T-helper 1 cell (primary cell): ENCODE results near the gene TCF4.

ENCODE experiments used
- DNase-seq, 5 donors: peaks; one replicate each; pipeline ENCODE4 v3.0.0-alpha.2; 2012 to 2020

TCF4 gene

GRCh38 chr18:55404832-55405465 is 183.0 kb downstream of the TCF4 start:
- no peak for DNase-seq

DNA sequence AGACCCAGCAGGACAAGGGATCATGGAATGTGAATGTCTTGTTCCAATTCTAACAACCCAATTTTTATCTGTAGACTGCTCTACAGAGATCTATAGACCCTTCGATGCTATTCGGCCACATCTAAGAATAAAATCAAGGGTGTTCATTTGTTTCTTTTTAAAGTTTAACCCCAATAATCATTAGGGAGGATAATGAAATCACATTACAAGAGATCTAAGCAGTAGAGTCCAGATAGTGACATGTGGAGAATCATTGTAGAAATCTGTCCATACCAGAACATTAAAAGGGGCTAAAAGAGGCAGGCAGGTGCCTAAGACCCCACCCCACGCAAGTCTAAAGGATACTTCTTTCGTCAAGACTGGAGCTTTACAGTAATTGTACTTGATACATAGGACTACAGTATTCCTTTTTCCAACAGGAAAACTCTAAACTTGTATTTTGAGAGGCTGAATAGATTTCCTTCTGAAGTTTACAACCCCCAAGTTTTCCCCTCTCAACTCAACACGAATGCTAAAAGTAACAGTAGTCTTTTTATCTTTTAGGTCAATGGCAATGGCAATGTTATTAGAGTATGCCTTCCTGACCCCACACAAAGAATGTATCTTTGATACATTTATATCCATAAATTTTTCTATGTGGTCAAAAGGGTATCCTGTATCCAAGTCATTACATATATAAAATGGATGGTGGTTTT is 183.7 kb downstream of the TCF4 start:
- DNase-seq = no peak

- DNase-seq = no peak
Measured at GRCh38 chr18:55403421-55403949, 184.5 kb downstream of the TCF4 start.

GRCh38 chr18:55402731-55403405 is 185.1 kb downstream of the TCF4 start:
- DNase-seq = no peak

DNA sequence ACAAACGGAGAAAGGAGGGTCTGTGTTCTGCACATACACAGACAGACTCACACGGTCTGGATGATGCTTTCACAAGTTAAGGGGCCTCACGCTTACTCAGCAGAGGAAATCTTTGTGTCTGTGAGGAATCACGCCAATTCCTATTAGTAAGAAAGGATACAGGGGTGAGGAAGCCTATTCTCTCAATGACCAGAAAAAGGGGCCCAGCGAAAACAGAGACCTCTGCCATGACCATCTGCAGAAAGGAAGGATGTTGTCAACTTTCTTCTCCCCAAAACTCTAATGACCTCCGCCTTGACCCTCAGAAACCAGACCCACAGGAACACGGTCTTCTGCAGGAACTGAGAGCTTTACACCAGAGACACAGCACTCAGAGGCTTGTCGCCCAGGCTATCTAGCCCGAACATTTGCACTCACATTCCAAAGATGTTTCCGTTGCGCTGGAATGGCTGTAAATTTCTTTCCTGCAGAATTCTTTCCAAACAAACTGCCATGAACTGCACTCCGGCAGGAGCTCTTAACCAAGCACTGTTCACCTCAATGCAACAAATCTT is 186.3 kb downstream of the TCF4 start:
- no peak for DNase-seq

GRCh38 chr18:55400590-55401541 is 187.1 kb downstream of the TCF4 start:
- no peak for DNase-seq

DNA sequence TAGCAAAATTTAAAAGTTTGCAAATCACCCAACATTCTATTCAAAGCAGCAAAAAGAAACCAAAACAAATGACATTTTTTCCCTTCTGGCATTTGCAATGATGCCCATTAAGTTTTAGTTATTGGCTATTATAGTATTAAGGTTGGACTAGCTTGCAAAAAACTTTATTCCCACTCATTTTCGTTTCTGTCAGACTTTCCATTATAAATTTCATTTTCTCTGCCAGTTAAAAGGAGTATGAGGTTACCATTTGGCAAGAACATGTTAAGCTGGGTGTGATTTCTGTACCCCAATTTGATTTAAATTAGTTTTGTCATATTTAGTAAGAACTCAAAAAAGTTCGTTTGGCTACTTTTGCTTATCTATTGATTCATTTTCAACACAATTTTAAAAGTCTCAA is 187.9 kb downstream of the TCF4 start:
- no peak for DNase-seq

GRCh38 chr18:55398858-55399257 is 189.1 kb downstream of the TCF4 start:
- no peak for DNase-seq

GRCh38 chr18:55396979-55397378 is 191.0 kb downstream of the TCF4 start:
- no peak for DNase-seq

GRCh38 chr18:55396267-55396905 is 191.6 kb downstream of the TCF4 start:
- no peak for DNase-seq

- DNase-seq = no peak
Measured at GRCh38 chr18:55395799-55396198, 192.2 kb downstream of the TCF4 start.

GRCh38 chr18:55390898-55391297 is 197.1 kb downstream of the TCF4 start:
- no peak for DNase-seq

DNA sequence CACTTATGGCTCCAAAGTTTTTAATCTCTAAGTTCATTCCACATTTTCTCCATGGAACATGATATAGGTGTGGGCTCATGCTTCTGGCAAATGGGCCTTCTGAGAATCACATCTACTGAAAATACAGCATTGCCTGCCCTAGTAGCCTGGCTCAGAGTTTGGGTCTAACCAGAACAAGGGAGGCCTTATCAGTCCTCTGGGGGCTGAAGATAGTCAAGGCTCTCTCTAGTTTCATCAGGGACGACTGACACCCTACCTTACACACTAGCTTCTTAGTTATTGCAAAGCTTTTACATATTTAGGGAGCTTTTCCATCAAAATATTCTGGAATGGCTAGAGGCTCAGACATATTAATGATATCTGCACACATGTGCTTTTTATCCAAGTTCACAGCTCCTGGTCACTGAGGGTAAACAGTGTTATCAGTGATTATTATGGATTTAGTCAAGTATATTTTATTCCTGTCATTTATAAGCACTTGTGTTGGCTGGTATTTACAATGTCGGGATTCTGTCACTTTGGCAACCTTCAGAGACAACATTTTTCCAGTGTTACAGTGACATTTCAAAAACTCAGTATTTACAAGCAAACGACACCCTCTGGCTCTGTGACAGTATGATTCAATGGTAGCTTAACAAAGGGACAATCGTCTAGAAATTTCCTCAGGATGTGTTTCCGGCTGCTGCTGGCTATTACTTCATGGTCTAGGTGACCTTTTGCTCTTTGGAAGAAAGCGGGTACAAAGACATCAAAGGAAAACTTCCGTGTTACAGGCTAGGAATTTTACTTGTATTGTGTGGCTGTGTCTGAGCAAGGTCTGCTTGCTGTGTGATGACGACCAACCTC is 200.6 kb downstream of the TCF4 start:
- DNase-seq = no peak

GRCh38 chr18:55386545-55386944 is 201.4 kb downstream of the TCF4 start:
- no peak for DNase-seq

DNA sequence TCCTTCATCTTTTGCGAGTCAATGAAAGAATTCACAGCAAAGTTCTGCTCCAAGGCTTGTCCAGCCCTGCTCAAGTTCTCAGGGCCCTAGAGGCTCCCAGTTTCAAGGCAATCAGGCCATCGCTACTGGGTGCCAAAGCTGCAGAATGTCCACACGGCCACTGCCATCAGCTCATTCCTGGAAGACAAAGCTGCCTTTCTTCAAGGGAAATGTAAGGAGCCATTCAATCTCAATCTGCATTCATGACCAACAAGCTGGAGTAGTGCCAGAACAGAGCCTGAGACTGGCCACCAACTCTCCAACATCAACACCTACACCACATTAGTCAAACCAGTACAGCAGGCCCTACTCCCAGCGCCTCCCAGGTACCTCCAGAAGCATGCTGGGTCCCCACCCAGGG is 202.2 kb downstream of the TCF4 start:
- DNase-seq = no peak

DNA sequence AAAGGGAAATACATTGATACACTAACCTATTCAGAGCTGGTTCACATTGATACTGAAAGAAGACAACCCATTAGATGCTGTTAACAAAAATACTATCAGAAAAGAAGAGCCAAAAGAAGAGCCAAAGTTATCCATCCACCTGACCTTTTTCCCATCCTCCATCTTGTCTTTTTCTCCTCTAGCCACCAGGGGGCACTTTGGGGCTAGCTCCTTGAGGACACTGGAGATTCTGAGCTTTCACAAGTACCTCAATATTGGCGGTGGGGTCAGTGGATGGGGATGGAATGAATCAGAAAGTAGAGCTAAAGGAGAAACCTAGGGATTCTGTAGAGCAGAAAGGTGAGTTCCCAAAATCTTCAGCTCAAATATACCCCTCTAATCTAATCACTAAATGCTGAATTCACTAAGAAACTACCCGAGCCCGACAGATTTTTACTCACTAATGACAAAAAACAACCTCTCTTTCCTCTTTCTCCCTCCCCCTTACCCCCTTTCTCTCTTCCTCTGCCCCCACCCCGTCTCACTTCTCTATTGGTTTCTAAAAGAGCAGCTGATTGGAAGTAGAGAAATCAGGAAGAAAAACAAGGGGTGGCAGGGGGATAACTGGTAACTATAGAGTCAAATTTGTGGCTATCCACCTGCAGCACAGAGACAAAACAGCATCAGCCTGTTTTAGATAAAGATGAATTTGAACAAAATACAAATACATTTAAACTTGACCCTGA is 203.3 kb downstream of the TCF4 start:
- DNase-seq = peak in 1 of 5 donors; percentile 6

DNA sequence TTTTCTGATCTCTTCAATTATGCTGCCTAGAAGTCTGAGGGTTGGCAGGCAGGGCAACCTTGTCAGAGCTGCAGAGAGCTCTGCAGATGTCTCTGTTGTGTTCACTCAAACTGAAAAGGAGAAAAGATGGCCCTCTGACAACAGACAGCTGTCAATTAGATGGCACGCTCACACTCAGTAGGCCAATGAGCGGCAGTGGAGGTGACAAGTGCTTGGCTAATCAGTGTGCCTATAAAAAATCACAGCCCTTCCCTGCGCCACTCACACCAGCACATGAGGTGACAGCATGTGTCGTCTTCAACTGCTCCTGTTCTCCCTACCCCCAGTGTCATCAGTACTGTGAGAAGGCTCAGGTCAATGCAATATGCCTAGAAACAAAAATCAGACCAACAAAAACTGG is 203.9 kb downstream of the TCF4 start:
- DNase-seq = no peak

GRCh38 chr18:55382277-55382805 is 205.7 kb downstream of the TCF4 start:
- DNase-seq = no peak

- peak in 1 of 5 donors; percentile 2 for DNase-seq
Measured at GRCh38 chr18:55381277-55381676, 206.7 kb downstream of the TCF4 start.

DNA sequence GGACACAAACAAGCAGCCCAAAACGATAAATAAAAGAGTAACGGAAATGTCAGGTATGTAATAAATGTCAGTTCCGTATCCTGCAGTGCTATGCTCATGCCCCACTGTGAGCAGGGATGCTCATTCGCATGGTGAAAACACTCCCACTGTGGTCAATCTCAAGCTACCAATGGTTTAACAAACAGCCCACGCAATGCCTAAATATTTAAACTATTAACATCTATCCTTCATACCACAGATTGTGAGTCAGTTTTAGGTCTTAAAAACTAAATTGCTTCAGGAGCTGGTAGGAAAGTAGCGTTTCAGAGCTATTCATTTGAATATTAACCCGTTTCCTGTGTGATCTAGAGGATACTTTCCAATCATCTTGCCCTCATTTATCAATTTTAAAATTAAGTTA is 207.4 kb downstream of the TCF4 start:
- DNase-seq = no peak
